ENCODE measurements around the gene ZPR1.
"Not testable (repeated sequence)": the region's sequence is repeated elsewhere in the genome, so short reads cannot be mapped to it uniquely, and the experiment has no call there.

- not testable (repeated sequence) for TF ChIP-seq CTCF (tag by site-specific recombination; IDR thresholded peaks at IDR 0.05); ZNF610 (tag by site-specific recombination; IDR thresholded peaks at IDR 0.05; ENCODE audit: borderline replicate concordance); PRDM2 (tag by site-specific recombination; IDR thresholded peaks at IDR 0.05; ENCODE audit: borderline replicate concordance); REST (tag by site-specific recombination; IDR thresholded peaks at IDR 0.05); ZNF791 (tag by site-specific recombination; IDR thresholded peaks at IDR 0.05); ZNF274 (IDR thresholded peaks at IDR 0.05; ENCODE audit: low read length); ZNF274 (tag by site-specific recombination; IDR thresholded peaks at IDR 0.05; ENCODE audit: borderline replicate concordance); TSHZ1 (tag by site-specific recombination; IDR thresholded peaks at IDR 0.05; ENCODE audit: borderline replicate concordance); ZNF623 (tag by site-specific recombination; IDR thresholded peaks at IDR 0.05); BCL11A (tag by site-specific recombination; IDR thresholded peaks at IDR 0.05; ENCODE audit: low read depth); ZNF133 (tag by site-specific recombination; IDR thresholded peaks at IDR 0.05)
Observed at GRCh38 chr11:116756044-116756443, 31.8 kb downstream of the ZPR1 start.
